Measurements from ENCODE around the gene EFHD2.

Gene EFHD2

DNA sequence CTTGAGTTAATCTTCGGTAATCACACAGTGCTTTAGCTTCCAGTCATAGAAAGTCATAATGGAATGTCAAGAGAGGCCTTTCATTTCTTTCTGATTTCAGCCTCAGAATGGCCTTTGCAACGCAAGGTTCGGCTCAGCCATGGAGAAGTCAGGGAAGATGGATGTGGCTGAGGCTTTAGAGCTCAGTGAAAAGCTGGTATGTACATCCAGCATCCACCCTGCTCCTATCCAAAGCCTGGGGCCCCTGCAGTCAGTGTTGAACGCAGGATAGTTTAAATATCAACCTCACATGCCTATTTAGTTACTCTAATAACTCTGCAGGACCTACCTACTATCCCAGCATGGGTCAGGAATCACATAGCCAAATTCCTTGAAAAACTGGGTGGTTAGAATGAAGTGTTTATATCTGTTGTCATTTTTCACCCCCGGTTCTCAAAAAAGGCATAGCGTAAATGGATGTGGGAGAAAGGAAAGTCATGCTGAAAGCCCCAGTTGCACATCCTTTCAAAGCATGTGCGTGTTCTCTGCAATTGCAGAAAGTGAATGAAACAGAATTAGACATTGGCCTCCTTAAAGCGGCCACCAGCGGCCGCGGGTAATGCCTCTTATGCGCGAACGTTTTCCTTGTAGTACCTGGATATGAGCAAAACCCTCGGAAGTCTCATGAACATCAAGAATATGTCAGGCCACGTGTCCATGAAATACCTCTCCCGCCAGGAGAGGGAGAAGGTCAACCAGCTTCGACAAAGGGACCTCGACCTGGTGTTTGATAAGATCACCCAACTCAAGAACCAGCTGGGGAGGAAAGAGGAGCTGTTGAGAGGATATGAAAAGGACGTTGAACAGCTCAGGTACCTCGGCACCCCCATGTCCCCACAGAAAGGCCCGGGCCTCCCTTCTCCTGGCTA is 28.8 kb upstream of the EFHD2 start:
- H3K4me1 ChIP-seq: no peaks in the 10 kb centered on the region
- intact Hi-C loops (cut with DNase I; ENCODE audit: low total_unique reads): no loop called here
- H3K9me3 ChIP-seq: no peaks in the 10 kb centered on the region
- H3K4me3 ChIP-seq: no peak overlapping the region
- no peak overlapping the region for H3K27ac ChIP-seq
- H3K36me3 ChIP-seq: no peaks in the 10 kb centered on the region
- no peak for DNase-seq
- TF ChIP-seq, protein P1, sequence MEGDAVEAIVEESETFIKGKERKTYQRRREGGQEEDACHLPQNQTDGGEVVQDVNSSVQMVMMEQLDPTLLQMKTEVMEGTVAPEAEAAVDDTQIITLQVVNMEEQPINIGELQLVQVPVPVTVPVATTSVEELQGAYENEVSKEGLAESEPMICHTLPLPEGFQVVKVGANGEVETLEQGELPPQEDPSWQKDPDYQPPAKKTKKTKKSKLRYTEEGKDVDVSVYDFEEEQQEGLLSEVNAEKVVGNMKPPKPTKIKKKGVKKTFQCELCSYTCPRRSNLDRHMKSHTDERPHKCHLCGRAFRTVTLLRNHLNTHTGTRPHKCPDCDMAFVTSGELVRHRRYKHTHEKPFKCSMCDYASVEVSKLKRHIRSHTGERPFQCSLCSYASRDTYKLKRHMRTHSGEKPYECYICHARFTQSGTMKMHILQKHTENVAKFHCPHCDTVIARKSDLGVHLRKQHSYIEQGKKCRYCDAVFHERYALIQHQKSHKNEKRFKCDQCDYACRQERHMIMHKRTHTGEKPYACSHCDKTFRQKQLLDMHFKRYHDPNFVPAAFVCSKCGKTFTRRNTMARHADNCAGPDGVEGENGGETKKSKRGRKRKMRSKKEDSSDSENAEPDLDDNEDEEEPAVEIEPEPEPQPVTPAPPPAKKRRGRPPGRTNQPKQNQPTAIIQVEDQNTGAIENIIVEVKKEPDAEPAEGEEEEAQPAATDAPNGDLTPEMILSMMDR (IDR thresholded peaks at IDR 0.05): no peak
- no peaks in the 10 kb centered on the region for H3K27me3 ChIP-seq

DNA sequence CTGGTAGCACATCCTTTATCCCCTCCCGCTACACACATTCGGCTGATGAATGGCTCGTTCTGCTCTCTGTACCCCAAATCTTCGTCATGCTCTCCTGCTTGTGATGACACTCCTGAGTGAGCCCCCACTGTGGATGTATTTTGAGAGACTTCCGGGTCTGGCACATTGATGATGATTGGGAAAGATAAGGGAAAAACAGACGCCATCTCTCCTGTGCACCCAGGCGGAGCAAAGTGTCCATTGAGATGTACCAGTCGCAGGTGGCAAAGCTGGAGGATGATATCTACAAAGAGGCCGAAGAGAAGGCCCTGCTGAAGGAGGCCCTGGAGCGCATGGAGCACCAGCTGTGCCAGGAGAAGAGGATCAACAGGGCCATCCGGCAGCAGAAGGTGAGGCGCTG is 27.9 kb upstream of the EFHD2 start:
- H3K9me3 ChIP-seq: no peaks in the 10 kb centered on the region
- no peak overlapping the region for H3K4me3 ChIP-seq
- peaks cover 0 to 9% (median 5%) of the 10 kb centered on the region in 4 donors for H3K4me1 ChIP-seq
- intact Hi-C loops (cut with DNase I; ENCODE audit: low total_unique reads): no loop called here
- TF ChIP-seq, protein P1 (IDR thresholded peaks at IDR 0.05): no peak
- H3K36me3 ChIP-seq: no peaks in the 10 kb centered on the region
- H3K27ac ChIP-seq: no peak overlapping the region
- DNase-seq: no peak
- H3K27me3 ChIP-seq: no peaks in the 10 kb centered on the region

DNA sequence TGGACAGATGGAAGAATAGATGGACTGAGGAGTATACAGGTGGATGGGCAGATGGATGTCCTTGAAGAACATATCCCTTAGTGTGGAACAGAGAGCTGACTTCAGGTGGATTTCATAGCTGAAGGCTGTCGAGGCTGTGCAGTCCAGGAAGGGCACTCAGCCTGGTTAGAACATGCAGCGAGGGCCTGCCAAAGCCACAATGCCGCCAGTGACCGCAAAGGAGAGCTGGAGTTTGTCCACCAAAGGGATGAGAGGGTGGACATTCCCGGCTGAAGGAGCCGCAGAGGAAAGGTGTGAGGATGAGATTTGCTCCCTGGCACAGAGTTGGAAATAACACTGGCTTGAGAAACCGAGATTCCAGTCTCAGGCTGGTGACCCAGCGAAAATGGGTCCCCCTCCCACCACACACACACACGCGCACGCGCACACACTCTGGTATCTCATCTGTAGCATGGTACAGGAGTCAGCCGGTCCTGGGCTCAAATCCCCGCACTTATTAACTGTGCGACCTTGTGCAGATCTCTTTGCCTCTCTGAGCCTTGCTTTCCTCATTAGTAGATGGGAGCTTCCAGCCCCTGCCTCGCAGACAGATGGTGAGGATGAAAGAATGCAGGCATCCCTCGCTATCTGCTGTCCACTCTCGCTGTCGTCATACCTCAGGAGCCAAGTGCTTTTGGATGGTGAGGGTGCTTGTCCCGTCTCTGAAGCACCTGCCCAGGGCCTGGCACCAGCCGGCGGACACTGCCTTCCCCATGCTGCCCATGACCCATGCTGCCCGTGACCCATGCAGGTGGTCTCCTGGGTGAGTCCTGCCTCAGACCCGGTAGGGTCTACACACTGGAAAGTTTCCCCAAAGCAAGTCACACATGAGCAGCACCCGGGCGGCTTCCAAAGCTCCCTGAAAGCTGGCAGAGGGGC is 26.8 kb upstream of the EFHD2 start:
- intact Hi-C loops (cut with DNase I; ENCODE audit: low total_unique reads): no loop called here
- Histone ChIP-seq H3K9me3 (no peaks in the 10 kb centered on the region), H3K27ac (no peak overlapping the region), H3K36me3 (no peaks in the 10 kb centered on the region), H3K27me3 (no peaks in the 10 kb centered on the region), H3K4me3 (no peak overlapping the region), H3K4me1 (peaks cover 0 to 9% (median 5%) of the 10 kb centered on the region in 4 donors)
- TF ChIP-seq, protein P1 (IDR thresholded peaks at IDR 0.05): no peak
- no peak for DNase-seq

DNA sequence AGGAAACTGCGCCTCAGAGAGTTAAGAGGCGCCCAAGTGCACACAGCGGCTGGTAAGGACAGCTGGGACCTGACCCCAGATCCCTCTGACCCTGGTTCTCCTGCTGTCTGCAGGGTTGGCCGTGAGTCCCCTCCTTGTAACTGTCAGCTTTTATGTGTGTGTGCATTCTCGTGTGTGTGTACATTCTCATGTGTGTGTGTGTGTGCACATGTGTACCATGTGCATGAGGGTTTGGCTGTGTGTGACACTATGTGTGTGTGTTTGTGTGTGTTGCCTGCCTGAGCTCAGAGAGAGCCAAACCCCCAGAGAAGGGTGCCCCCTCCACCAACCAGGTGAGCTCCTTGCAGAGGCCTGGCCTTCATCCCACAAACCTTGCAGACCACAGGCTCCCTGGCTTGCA is 25.9 kb upstream of the EFHD2 start:
- Histone ChIP-seq H3K4me3 (no peak overlapping the region), H3K4me1 (peaks cover 0 to 9% (median 5%) of the 10 kb centered on the region in 4 donors), H3K9me3 (no peaks in the 10 kb centered on the region), H3K27ac (no peak overlapping the region), H3K27me3 (no peaks in the 10 kb centered on the region), H3K36me3 (no peaks in the 10 kb centered on the region)
- TF ChIP-seq, protein P1 (IDR thresholded peaks at IDR 0.05): no peak
- intact Hi-C loops (cut with DNase I; ENCODE audit: low total_unique reads): no loop called here
- DNase-seq: no peak

DNA sequence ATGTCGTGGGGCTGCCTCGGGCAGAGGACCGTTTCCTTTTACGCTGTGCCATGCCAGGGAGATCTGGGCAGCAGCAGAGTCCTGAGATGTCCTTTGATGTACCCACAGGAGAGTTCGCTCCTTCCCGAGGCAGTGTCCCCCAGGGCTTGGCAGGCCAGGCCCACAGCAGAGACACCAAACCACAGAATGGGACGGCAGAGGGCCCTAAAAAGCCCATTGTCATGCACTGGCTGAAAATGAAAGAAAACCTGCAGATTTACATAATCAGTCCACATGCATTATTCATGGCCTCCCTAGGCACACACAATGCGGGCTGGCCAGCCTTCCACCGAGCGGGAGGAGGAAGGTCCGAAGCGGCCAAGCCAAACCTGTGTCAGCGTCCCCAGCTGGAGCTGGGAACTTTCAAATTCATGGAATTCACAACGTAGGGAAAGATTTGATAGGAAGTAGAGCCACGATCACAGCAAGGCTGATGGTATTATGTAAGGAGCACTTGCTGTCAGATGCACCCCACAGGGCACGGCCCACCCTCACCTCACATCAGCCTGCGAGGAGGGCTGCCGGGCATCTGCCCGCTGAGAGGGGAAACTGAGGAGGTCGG is 25.3 kb upstream of the EFHD2 start:
- DNase-seq: no peak
- Histone ChIP-seq H3K27me3 (no peaks in the 10 kb centered on the region), H3K4me3 (no peak overlapping the region), H3K27ac (no peak overlapping the region), H3K36me3 (no peaks in the 10 kb centered on the region), H3K9me3 (no peaks in the 10 kb centered on the region), H3K4me1 (peaks cover 0 to 11% (median 5%) of the 10 kb centered on the region in 4 donors)
- TF ChIP-seq, protein P1 (IDR thresholded peaks at IDR 0.05): no peak
- intact Hi-C loops (cut with DNase I; ENCODE audit: low total_unique reads): no loop called here

Measured in tibial artery (tissue), 4 donors.